ENCODE measurements around the gene CRYGD. TPM values are rescaled to one million over a fixed set of nuclear protein-coding genes. Genes with fewer than 3 reads are reported as not detected.
A peak's percentile ranks its signal among the peaks of the same experiment; 100 is the strongest.
"Not testable (repeated sequence)": the region's sequence is repeated elsewhere in the genome, so short reads cannot be mapped to it uniquely, and the experiment has no call there.

CRYGD gene
- not detected in 2 replicates for total RNA-seq (ENCODE audit: low replicate concordance)
- long read RNA-seq = 0 reads

DNA sequence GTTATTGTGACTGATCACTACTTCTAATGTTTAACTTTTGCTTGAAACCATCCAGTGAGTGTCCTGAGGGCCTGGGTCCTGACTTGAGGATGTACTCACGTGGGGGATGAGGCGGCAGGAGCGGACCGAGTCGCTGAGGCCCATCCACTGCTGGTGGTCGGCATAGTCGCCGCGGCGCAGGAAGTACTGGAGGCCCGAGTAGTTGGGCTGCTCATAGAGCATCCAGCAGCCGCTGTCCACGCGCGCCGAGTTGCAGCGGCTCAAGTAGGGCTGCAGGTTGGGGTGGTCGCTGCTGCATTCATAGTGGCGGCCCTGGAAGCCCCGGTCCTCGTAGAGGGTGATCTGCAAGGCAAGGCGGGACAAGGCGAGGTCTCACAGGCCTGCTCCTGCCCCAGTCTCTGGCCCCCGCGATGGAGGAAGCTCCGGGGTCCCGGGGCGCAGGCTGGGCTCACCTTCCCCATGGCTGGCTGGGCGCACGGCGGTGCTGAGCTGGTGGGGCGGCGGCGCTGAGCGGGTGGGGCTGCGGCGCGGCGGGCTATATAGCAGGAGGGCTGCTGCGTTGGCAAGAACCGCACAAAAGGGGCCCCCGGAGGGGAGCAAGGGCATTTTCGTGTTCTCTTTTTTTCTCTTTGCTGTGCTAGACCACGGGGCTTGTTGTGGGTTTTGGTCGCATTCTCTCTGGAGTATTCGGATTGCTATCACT, at the start of gene CRYGD:
Gene CRYGD (minus strand): TSS at position 512 of the 703 bp plus-strand sequence. CDS start 51 bp downstream, at position 461.
- H3K4me3 Mint-ChIP-seq = peak within 1 kb of the TSS; percentile 24
- not testable (repeated sequence) for H3K4me1 Mint-ChIP-seq (ENCODE audit: unreplicated experiment); H3K27me3 Mint-ChIP-seq; H3K9me3 Mint-ChIP-seq; H3K36me3 Mint-ChIP-seq; H3K27ac Mint-ChIP-seq; DNase-seq (ENCODE audit: extremely low spot score, unreplicated experiment)

GRCh38 chr2:208172125-208172524, 47.8 kb upstream of the CRYGD start:
- H3K27ac Mint-ChIP-seq = no peak overlapping the region

GRCh38 chr2:208164951-208165755, 40.8 kb upstream of the CRYGD start:
- no peak for DNase-seq (ENCODE audit: extremely low spot score, unreplicated experiment)
- no peaks in the 10 kb centered on the region for H3K9me3 Mint-ChIP-seq
- H3K4me3 Mint-ChIP-seq = no peak overlapping the region
- H3K27ac Mint-ChIP-seq = no peak overlapping the region
- no peaks in the 10 kb centered on the region for H3K27me3 Mint-ChIP-seq
- no peaks in the 10 kb centered on the region for H3K4me1 Mint-ChIP-seq (ENCODE audit: unreplicated experiment)
- TF ChIP-seq, protein P1, sequence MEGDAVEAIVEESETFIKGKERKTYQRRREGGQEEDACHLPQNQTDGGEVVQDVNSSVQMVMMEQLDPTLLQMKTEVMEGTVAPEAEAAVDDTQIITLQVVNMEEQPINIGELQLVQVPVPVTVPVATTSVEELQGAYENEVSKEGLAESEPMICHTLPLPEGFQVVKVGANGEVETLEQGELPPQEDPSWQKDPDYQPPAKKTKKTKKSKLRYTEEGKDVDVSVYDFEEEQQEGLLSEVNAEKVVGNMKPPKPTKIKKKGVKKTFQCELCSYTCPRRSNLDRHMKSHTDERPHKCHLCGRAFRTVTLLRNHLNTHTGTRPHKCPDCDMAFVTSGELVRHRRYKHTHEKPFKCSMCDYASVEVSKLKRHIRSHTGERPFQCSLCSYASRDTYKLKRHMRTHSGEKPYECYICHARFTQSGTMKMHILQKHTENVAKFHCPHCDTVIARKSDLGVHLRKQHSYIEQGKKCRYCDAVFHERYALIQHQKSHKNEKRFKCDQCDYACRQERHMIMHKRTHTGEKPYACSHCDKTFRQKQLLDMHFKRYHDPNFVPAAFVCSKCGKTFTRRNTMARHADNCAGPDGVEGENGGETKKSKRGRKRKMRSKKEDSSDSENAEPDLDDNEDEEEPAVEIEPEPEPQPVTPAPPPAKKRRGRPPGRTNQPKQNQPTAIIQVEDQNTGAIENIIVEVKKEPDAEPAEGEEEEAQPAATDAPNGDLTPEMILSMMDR (conservative IDR thresholded peaks at IDR 0.05) = no peak
- H3K36me3 Mint-ChIP-seq = no peaks in the 10 kb centered on the region

More at GRCh38 chr2:208172125-208172524, 47.8 kb upstream of the CRYGD start:
- Mint-ChIP-seq H3K36me3 (no peaks in the 10 kb centered on the region), H3K4me3 (no peak overlapping the region), H3K4me1 (ENCODE audit: unreplicated experiment) (peaks cover 6% of the 10 kb centered on the region), H3K9me3 (no peaks in the 10 kb centered on the region), H3K27me3 (no peaks in the 10 kb centered on the region)
- DNase-seq (ENCODE audit: extremely low spot score, unreplicated experiment) = no peak
- TF ChIP-seq, protein P1 (conservative IDR thresholded peaks at IDR 0.05) = no peak

DNA sequence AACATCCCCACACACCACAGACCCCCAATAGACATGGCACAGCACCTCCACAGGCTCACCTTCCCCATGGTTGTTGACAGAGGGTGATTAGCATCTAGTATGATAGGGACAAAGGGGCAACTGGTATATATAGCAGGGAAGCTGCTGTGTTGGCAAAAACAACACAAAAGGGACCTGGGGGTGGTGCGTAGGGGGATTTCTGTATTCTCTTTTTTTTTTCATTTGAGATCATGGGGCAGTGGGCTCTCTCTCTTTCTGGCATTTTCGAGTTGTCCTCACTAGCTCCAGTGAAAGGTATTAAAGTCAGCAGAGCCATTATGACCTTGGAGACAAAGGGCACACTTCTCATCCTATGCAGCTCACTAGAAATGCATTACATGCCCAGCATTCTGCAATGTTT, 39.2 kb upstream of the CRYGD start, which contains the start of gene CRYGA:
Gene CRYGA (minus strand): TSS at position 101 of the 400 bp plus-strand sequence. CDS start 33 bp downstream, at position 68.
- Mint-ChIP-seq H3K4me1 (ENCODE audit: unreplicated experiment) (no peaks in the 10 kb centered on the region), H3K9me3 (no peaks in the 10 kb centered on the region), H3K4me3 (no peak within 1 kb of the TSS), H3K27ac (no peak within 1 kb of the TSS), H3K36me3 (no peaks in the 10 kb centered on the region), H3K27me3 (no peaks in the 10 kb centered on the region)
- TF ChIP-seq, protein P1 (conservative IDR thresholded peaks at IDR 0.05) = no peak
- no peak for DNase-seq (ENCODE audit: extremely low spot score, unreplicated experiment)

- TF ChIP-seq, protein P1 (conservative IDR thresholded peaks at IDR 0.05) = no peak
- no peaks in the 10 kb centered on the region for H3K27me3 Mint-ChIP-seq
- no peaks in the 10 kb centered on the region for H3K9me3 Mint-ChIP-seq
- no peak for DNase-seq (ENCODE audit: extremely low spot score, unreplicated experiment)
- no peak overlapping the region for H3K27ac Mint-ChIP-seq
- no peaks in the 10 kb centered on the region for H3K4me1 Mint-ChIP-seq (ENCODE audit: unreplicated experiment)
- H3K4me3 Mint-ChIP-seq = no peak overlapping the region
- no peaks in the 10 kb centered on the region for H3K36me3 Mint-ChIP-seq
Observed at GRCh38 chr2:208156439-208156838, 32.1 kb upstream of the CRYGD start.

DNA sequence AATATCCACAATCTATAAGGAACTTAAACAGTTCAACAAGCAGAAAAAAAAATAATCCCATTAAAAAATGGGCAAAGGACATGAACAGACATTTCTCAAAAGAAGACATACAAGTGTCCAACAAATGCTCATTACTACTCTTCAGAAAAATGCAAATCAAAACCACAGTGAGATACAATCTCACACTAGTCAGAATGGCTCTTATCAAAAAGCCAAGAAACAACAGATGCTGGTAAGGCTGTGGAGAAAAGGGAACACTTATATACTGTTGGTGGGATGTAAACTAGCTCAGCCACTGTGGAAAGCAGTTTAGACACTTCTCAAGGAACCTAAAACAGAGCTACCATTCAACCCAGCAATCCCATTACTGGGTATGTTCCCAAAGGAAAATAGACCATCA, 28.8 kb upstream of the CRYGD start:
- H3K36me3 Mint-ChIP-seq = no peaks in the 10 kb centered on the region

More for the DNA sequence above, 28.8 kb upstream of the CRYGD start:
- TF ChIP-seq, protein P1 (conservative IDR thresholded peaks at IDR 0.05) = no peak
- no peak for DNase-seq (ENCODE audit: extremely low spot score, unreplicated experiment)
- Mint-ChIP-seq H3K4me3 (no peak overlapping the region), H3K27me3 (no peaks in the 10 kb centered on the region), H3K27ac (no peak overlapping the region), H3K4me1 (ENCODE audit: unreplicated experiment) (no peaks in the 10 kb centered on the region), H3K9me3 (no peaks in the 10 kb centered on the region)

Data from type B pancreatic cell (in vitro differentiated cells).